DOHH2 (cell line): ENCODE data around the gene UBE4B.

ENCODE experiments used
- CTCF ChIP-seq: fragments of 200-600 bp; sonication (generic); IDR thresholded peaks from one replicate; pipeline ENCODE4 v1.5.1; 2014; ENCODE audit warnings: antibody characterized with exemption, mild to moderate bottlenecking, low read depth, low read length; ENCODE audit not compliant: poor library complexity, severe bottlenecking
- EZH2phosphoT487 ChIP-seq: fragments of 200-600 bp; sonication (generic); IDR thresholded peaks from 2 replicates; pipeline ENCODE4 v1.6.1; 2017; ENCODE audit warnings: borderline replicate concordance, mild to moderate bottlenecking, antibody characterized with exemption, low read length, moderate library complexity, mixed read lengths

GRCh38 chr1:10186331-10187025 is 153.7 kb downstream of the UBE4B start:
- no peak for TF ChIP-seq CTCF
- no peak for TF ChIP-seq EZH2phosphoT487
